Upper lobe of left lung (tissue), 4 donors: ENCODE measurements around the gene SNAP23.

Experiments used
- CTCF ChIP-seq, 6 experiments: fragments of 450-650 bp in 4 of 6; fragments of 200-600 bp in 2 of 6; sonication (generic) in 2 of 6; IDR thresholded peaks; one replicate each; pipeline ENCODE4 v1.5.1; 2016 to 2019; ENCODE audit warnings: antibody characterized with exemption in 6 of 6
- EP300 ChIP-seq, 4 donors: sonication (generic); formaldehyde crosslinking; IDR thresholded peaks; one replicate each; pipeline ENCODE4 v1.5.1; 2017; ENCODE audit warnings: antibody characterized with exemption in 4 of 4, control low read depth in 2 of 4
- POLR2A ChIP-seq, 4 donors: fragments of 450-650 bp; IDR thresholded peaks; one replicate each; pipeline ENCODE4 v1.5.1; 2016 to 2017; ENCODE audit warnings: antibody characterized with exemption in 4 of 4, mild to moderate bottlenecking in 2 of 4
- POLR2AphosphoS5 ChIP-seq, 2 donors: sonication (generic); formaldehyde crosslinking; IDR thresholded peaks; one replicate each; pipeline ENCODE4 v1.5.1; 2017; ENCODE audit warnings: antibody characterized with exemption in 2 of 2

- TF ChIP-seq CTCF (IDR thresholded peaks at IDR 0.05) (no peak), POLR2A (IDR thresholded peaks at IDR 0.05) (no peak), EP300 (IDR thresholded peaks at IDR 0.05) (no peak), POLR2AphosphoS5 (IDR thresholded peaks at IDR 0.05) (no peak)
Measured at GRCh38 chr15:42499858-42500609, 4.6 kb downstream of the SNAP23 start.
